H4 (cell line): ENCODE data around the gene TEX53. TPM values are rescaled to one million over a fixed set of nuclear protein-coding genes. Genes with fewer than 3 reads are reported as not detected.

Experiments used
- DNase-seq: peaks from one replicate; pipeline ENCODE4 v3.0.0-alpha.2; 2015; ENCODE audit warnings: low spot score
- total RNA-seq: library from RNA; depleted of rRNA; stranded (reverse); fragments of >200 nt; shearing (Covaris generic); gene quantifications from 2 replicates; pipeline ENCODE4 v1.2.3, GENCODE V29; 2014

TEX53 gene
- total RNA-seq, 1 experiment from 2014 or later: not detected

GRCh38 chr9:114680259-114681001 lies 22.8 kb upstream of the TEX53 start:
- no peak for DNase-seq

GRCh38 chr9:114678795-114679194 lies 21.2 kb upstream of the TEX53 start:
- no peak for DNase-seq

- no peak for DNase-seq
These were observed 20.5 kb upstream of the TEX53 start for GRCh38 chr9:114678130-114678529.

GRCh38 chr9:114677418-114677817 lies 19.8 kb upstream of the TEX53 start:
- DNase-seq: peak; percentile 97

GRCh38 chr9:114676901-114677300 lies 19.3 kb upstream of the TEX53 start:
- DNase-seq: no peak

GRCh38 chr9:114674798-114675540 lies 17.4 kb upstream of the TEX53 start:
- DNase-seq: no peak

- DNase-seq: no peak
These were observed 16.6 kb upstream of the TEX53 start for GRCh38 chr9:114674076-114674797.

GRCh38 chr9:114671605-114672004 lies 14.0 kb upstream of the TEX53 start:
- DNase-seq: no peak

- no peak for DNase-seq
These were observed 12.4 kb upstream of the TEX53 start for GRCh38 chr9:114669961-114670360.

GRCh38 chr9:114668146-114668545 lies 10.5 kb upstream of the TEX53 start:
- no peak for DNase-seq

- DNase-seq: no peak
These were observed 9.2 kb upstream of the TEX53 start for GRCh38 chr9:114666851-114667250.

- no peak for DNase-seq
These were observed 8.8 kb upstream of the TEX53 start for GRCh38 chr9:114666401-114666800.

- no peak for DNase-seq
These were observed 6.6 kb upstream of the TEX53 start for GRCh38 chr9:114664181-114664580.

- DNase-seq: peak; percentile 24
These were observed 4.7 kb upstream of the TEX53 start for GRCh38 chr9:114662081-114662989.

- no peak for DNase-seq
These were observed 1.3 kb downstream of the TEX53 start for GRCh38 chr9:114656301-114656700.

GRCh38 chr9:114655689-114656088 lies 1.9 kb downstream of the TEX53 start:
- DNase-seq: no peak

GRCh38 chr9:114653556-114654159 lies 3.9 kb downstream of the TEX53 start:
- peak; percentile 73 for DNase-seq

- DNase-seq: no peak
These were observed 4.6 kb downstream of the TEX53 start for GRCh38 chr9:114652776-114653555.

GRCh38 chr9:114643896-114644295 lies 13.7 kb downstream of the TEX53 start:
- DNase-seq: no peak

- no peak for DNase-seq
These were observed 14.6 kb downstream of the TEX53 start for GRCh38 chr9:114643001-114643400.
